Activated effector memory CD4-positive, alpha-beta T cell treated with anti-CD3 and anti-CD28 coated beads, Interleukin-2, amount 50 U/mL, for 16 hours (primary cell): ENCODE results near the gene UNG.

Experiments
- DNase-seq: peaks from one replicate; pipeline ENCODE4 v3.0.0-alpha.2; 2020

UNG gene

DNA sequence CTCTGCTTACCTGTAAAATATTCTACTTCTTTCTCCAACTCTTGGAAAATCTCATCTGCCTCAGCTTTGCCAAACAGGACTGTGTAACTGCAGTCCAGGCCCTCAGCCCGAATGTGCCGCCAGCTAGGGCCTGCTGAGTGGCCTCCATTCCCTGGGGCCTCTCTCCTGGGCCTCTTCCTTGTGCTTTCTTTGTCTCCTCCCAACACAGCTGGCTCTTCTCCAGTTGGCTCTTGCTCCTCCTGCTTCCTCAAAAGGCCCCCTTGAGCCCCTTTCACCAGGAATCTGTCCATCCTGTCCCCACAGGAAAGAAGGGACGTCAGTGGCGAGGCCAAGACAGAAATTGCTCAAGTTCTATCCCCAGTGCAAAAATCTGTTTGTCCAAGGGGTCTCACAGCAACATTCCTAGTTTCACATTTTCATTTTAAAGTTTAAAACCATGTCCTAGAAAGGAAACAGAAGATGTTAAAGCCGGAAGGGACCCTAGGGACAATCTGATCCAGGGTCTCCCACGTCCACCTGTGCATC lies 4.8 kb upstream of the UNG start:
- no peak for DNase-seq

DNA sequence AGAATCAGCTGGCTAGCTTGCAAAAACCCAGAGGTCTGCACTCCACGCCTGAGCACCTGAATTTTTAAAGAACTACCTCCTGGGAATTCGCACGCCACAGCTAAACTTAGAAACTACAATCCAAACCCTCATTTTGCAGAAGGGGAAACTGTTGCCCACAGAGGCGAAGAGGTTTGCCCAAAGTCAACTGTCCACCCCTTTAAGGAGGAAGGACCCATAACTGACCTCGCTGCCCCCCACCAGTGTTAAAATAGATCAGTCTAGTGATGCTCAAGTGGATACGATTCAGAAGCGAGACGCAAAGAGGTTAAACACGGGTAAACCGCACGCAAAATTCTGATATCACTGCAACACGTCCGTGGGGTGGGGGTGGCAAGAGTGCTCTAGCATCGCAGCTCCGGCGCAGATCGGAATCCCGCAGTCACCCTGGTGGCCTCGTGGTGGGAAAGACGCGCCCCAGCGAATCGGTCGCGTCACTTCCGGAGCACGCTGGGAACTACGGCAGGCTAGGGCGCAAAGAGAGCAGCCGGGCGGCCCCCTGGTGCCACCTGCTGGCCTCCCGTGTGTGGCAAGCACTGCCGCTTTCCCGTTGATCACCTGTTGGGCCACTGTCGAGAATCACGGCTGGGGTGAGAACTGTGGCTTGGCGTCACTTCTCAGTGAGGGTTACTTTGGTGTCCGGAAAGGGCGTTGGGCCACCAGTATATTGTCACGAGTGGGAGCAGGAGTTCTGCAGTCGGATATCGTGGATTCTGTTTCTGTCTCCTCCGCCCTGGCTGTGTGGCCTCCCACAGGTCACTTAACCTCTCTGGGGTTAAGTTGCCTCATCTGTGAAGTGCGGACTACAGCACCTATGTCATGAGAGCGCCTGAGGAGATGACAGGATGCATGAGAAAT lies 4.1 kb upstream of the UNG start, which contains the start of gene ALKBH2:
TSS of gene ALKBH2 (minus strand) at position 451 of the 897 bp plus-strand sequence. CDS start 686 bp downstream, outside the sequence.
- peak; percentile 98 for DNase-seq

DNA sequence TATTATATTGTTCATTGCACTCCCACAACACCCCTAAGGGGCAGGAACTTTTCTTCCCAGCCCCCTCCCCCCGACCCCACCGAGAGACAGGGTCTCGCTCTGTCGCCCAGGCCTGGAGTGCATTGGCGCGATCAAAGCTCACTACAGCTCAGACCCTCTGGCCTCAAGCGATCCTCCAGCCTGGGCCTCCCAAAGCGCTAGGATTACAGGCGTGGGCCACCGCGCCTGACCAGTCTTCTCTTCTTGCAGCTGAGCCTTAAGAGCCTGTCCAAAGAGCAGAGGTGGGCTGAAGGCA lies 310 bp upstream of the UNG start:
- no peak for DNase-seq

- DNase-seq = no peak
Measured at GRCh38 chr12:109098183-109098604, 797 bp downstream of the UNG start.

GRCh38 chr12:109098651-109099050 lies 1.3 kb downstream of the UNG start:
- DNase-seq = no peak

DNA sequence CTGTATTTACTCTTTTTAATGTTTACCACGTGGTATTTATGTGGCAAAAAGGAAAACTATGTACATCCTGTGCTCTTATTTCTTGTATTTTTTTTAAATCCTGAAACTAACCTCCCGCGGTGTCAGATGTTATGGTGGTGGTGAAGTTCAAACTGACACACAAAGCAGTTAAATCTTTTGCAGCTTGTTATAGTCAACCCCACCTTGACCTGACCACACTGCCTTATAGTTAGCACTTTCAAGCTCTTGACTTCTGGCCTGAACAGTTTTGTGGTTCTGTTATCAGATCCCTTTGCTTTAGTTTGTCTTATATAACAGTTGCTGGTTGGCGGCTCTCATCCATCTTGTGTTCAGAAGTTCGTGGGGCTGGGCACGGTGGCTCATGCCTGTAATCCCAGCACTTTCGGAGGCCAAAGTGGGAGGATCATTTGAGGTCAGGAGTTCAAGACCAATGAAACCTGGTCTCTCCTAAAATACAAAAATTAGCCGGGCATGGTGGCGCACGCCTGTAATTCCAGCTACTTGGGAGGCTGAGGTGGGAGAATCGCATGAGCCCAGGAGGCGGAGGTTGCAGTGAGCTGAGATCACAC lies 2.1 kb downstream of the UNG start:
- DNase-seq = no peak

GRCh38 chr12:109100741-109101140 lies 3.3 kb downstream of the UNG start:
- no peak for DNase-seq

- no peak for DNase-seq
Measured at GRCh38 chr12:109102491-109102890, 5.1 kb downstream of the UNG start.

DNA sequence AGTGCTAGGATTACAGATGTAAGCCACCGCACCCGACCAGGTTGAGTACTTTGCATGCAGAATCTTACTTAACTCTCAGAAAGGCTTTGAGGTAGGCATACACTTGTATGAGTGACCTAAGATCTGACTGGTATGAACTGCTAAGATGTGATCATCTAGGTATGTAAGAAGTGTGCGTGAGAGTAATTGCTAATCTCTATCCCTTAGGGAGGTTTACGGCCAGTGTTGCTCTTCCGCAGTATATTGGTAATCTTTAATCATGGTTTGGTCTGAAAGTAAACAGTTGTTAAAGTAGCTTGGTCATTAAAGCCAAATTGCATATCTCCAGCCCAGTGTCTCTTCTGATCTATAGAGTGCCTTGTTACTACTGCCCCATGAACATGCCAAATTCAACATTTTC lies 7.8 kb downstream of the UNG start:
- no peak for DNase-seq

GRCh38 chr12:109109746-109110350 lies 12.5 kb downstream of the UNG start:
- DNase-seq = no peak

GRCh38 chr12:109110988-109111495 lies 13.6 kb downstream of the UNG start:
- DNase-seq = peak; percentile 83

- peak; percentile 10 for DNase-seq
Measured at GRCh38 chr12:109112720-109113465, 15.5 kb downstream of the UNG start.

DNA sequence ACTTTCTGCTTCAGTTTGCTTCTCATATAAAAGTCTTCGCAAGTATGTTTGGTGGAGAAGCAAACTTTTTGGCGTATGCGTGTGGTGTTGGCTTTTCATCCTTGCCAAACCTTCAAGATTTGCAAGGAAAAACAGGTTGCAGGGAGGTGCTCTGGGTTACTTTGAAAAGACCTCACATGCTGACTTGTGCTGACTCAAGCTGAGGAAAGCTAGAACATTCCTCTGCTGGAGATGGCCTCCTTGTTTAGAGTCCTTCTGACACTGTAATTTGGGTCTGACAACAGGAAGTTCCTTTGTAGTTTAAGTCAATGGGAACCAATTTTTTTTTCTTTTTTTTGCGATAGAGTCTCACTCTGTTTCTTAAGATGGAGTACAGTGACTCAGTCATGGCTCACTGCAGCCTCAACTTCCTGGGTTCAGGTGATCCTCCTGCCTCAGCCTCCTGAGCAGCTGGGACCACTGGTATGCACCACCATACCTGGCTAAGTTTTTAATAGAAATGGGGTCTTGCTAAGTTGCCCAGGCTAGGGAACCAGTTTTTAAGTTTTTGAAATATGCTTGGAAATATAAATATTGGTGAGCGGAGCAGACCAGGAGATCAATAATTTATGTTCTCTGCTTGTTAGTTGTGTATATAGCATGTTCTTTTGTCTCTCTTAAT lies 16.4 kb downstream of the UNG start:
- DNase-seq = peak; percentile 17

DNA sequence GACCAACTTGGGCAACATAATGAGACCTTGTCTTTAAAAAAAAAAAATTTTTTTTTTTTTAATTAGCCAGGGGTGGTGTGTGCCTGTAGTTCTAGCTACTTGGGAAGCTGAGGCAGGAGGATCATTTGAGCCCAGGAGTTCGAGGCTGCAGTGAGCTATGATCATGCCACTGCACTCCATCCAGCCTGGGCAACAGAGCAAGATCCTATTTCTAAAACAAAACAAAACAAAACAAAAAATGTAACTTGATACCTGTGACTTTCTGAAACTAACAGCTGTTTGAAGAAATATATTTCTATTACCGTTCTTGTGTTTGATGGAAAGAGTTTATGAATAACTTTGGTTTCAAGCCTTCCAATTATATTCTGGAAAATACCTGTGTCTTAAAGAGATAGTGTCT lies 17.2 kb downstream of the UNG start:
- DNase-seq = peak; percentile 2

DNA sequence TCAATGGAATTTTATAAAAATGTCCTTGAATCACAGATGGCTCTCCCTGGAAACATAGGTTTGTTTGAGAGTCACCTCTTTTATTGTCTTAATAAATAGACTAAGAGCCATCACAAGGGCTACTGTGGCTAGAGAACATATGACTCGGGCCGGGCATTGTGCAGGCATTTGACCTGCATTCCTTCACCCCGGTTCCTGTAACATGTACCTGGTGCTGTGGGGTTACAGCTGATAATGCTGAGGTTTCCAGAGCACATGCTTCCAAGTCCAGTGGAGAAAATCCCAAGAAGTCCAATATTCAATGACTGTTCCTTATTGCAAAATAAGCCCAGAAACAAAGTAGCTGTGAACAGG lies 18.0 kb downstream of the UNG start:
- DNase-seq = peak; percentile 28

DNA sequence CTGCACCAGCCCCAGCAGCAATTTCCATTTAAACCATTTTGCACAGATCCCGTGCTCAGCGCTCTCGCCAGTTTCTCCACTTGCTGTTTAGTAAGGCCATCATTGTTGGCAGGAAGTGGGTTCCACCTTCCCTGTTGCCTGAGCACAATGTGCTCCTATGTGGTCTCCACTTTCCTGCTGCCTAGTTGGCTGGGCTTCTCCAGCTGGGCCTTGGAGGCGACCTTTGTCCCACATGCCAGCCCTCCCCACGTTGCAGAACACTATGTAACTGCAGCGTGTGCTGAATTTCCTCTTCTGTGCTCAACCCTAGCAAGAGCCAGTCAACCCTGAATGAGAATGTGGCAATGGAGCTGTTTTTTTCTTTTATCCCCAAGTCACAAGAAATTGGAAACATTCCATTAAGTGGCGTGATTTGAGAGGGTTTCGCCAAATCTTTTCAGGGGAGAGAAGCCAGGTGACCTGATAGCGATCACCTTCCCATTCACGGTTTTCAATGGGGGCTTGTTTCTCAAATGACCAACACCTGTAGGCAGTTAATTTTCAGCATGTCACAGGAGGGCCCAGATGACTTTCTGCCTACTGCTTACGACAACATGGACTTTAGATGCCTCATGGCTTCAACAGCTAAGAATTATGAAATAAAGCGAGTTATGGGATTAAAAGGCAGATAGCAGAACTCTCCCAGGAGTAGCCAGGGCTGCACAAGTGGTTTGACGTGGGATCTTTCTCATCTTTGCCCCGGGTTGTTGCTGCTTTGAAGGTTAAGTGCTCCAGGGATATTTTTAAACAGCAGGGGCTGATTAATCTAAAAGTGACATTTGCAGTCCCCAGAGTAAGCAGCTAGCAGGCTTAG lies 18.6 kb downstream of the UNG start, which contains the start of gene ACACB:
TSS of gene ACACB (plus strand) at position 830 of the 853 bp plus-strand sequence. CDS start 22,819 bp downstream, outside the sequence.
- DNase-seq = peak; percentile 25

- DNase-seq = peak; percentile 30
Measured at GRCh38 chr12:109116611-109116949, 19.2 kb downstream of the UNG start.

DNA sequence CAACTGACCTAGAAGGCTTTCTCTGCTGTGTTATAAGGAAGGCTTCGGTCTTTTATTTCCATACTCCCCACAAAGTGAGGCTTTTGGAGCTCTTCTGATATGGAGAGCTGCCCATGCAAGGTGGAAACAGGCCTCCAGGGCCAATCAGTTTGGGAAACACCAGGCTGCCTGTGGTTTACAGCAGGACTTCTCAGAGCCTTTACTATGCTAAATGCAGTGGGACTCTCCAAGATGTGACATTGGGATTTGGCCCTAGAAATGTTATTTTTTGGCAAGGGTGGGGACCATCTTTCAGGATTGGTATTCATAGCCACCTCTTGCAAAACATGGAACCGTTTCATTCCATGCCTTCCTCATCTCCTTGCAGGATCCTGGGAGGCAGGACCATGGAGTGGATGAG lies 22.7 kb downstream of the UNG start:
- no peak for DNase-seq

GRCh38 chr12:109120557-109120956 lies 23.2 kb downstream of the UNG start:
- no peak for DNase-seq

DNA sequence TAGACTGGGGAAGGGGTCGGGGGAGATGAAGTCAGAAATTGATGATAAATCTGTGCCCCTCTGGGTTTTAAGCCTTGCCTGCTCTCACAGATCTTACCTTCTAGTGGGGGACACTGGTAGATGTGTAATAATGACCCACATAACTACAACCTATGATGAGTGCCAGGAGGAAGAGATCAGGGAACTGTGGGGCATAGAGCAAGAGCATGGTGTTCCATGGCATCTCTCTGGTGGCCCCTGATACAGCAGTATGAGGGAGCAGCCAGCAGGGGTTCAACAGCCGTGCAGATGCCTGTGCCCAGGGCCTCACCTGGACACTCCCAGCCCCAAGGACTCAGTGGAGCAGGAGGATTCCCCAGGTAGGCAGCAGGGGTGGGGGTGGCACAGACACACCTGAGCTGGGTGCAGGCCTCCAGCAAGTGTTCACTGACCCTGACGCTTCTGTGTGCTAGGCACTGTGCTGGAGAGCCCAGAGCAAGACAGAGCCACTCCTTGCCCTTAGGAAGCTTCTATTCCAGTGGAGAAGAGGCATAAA lies 24.0 kb downstream of the UNG start:
- no peak for DNase-seq
